Measurements from ENCODE around the gene TOP2A. TPM values are rescaled to one million over a fixed set of nuclear protein-coding genes. Genes with fewer than 3 reads are reported as not detected.
A peak's percentile ranks its signal among the peaks of the same experiment; 100 is the strongest.

TOP2A gene
- total RNA-seq, 6 experiments from 2014 or later, result 0.22 to 7.3 (median 3.0) TPM

- Histone ChIP-seq H3K27me3 (no peaks in the 10 kb centered on the region), H3K4me1 (peaks cover 0 to 30% (median 15%) of the 10 kb centered on the region in 4 donors), H3K9me3 (no peaks in the 10 kb centered on the region), H3K36me3 (peaks cover 0 to 19% (median 9%) of the 10 kb centered on the region in 4 donors), H3K4me3 (peak overlapping the region in 1 of 3 donors; percentile 33), H3K27ac (no peak overlapping the region)
- no peak for TF ChIP-seq POLR2A (IDR thresholded peaks at IDR 0.05)
- peak; percentile 95 to 99 (median 99) for TF ChIP-seq CTCF (IDR thresholded peaks at IDR 0.05)
- intact Hi-C loops (cut with DNase I), result loop anchor here in 1 of 2 donors (5.0 kb wide), 2 partner anchors 51 to 59 kb away; partner anchors contain the start of genes RARA and TOP2A
- ATAC-seq (peak; percentile 61 to 75 (median 68)), DNase-seq (peak; percentile 89)
- 8% methylated on average over 17 of the region's 17 CpGs for WGBS (ENCODE audit: insufficient coverage, low coverage, low lambda C conversion rate, missing lambda C conversion rate)
Observed at GRCh38 chr17:40358323-40359038, 59.2 kb downstream of the TOP2A start.

- Histone ChIP-seq H3K27ac (no peak overlapping the region), H3K4me1 (peaks cover 0 to 42% (median 24%) of the 10 kb centered on the region in 4 donors), H3K27me3 (no peaks in the 10 kb centered on the region), H3K36me3 (peaks cover 0 to 19% (median 10%) of the 10 kb centered on the region in 4 donors), H3K4me3 (no peak overlapping the region), H3K9me3 (no peaks in the 10 kb centered on the region)
- 41% methylated on average over 8 of the region's 19 CpGs for WGBS (ENCODE audit: insufficient coverage, low coverage, low lambda C conversion rate, missing lambda C conversion rate)
- TF ChIP-seq POLR2A (IDR thresholded peaks at IDR 0.05), result no peak
- no peak for TF ChIP-seq CTCF (IDR thresholded peaks at IDR 0.05)
- intact Hi-C loops (cut with DNase I), result loop anchor here in 1 of 2 donors (5.0 kb wide), 2 partner anchors 50 to 60 kb away; partner anchors contain the start of genes RARA and TOP2A
- ATAC-seq (no peak), DNase-seq (peak in 2 of 3 donors; percentile 49 to 54)
Observed at GRCh38 chr17:40356990-40357881, 60.5 kb downstream of the TOP2A start.

- peak in 2 of 3 donors; percentile 63 to 65 for DNase-seq
- Histone ChIP-seq H3K27me3 (no peaks in the 10 kb centered on the region), H3K9me3 (no peaks in the 10 kb centered on the region), H3K4me1 (peaks cover 0 to 54% (median 30%) of the 10 kb centered on the region in 4 donors), H3K27ac (peak overlapping the region in 2 of 3 donors; percentile 20 to 33), H3K4me3 (no peak overlapping the region), H3K36me3 (peaks cover 0 to 19% (median 11%) of the 10 kb centered on the region in 4 donors)
- intact Hi-C loops (cut with DNase I), result loop anchor here in 1 of 2 donors (5.0 kb wide), 2 partner anchors 49 to 61 kb away; partner anchors contain the start of genes RARA and TOP2A
- TF ChIP-seq POLR2A (IDR thresholded peaks at IDR 0.05), result no peak
- TF ChIP-seq CTCF (IDR thresholded peaks at IDR 0.05), result no peak
- no peak for ATAC-seq
- WGBS (ENCODE audit: insufficient coverage, low coverage, low lambda C conversion rate, missing lambda C conversion rate), result 34% methylated on average over 13 of the region's 33 CpGs
Observed at GRCh38 chr17:40355804-40356758, 61.6 kb downstream of the TOP2A start.
